PC-9 (cell line): ENCODE measurements around the gene VANGL1. TPM values are rescaled to one million over a fixed set of nuclear protein-coding genes. Genes with fewer than 3 reads are reported as not detected.

Experiments
- BruUV-seq: library from RNA; stranded (reverse); fragments of 400-500 nt; replicated peaks from 2 replicates; lab custom pipeline; 2021; lab: Mats Ljungman, UMichigan
- CTCF ChIA-PET: fragments of 300-600 bp; sonication (Branson Sonifier 250); formaldehyde crosslinking; loops from one replicate; lab custom pipeline; 2022; ENCODE audit warnings: antibody characterized with exemption; lab: Charles Lee
- POLR2A ChIA-PET: fragments of 300-600 bp; sonication (Branson Sonifier 250); formaldehyde crosslinking; loops from one replicate; lab custom pipeline; 2022; ENCODE audit warnings: antibody characterized with exemption; ENCODE audit not compliant: unreplicated experiment; lab: Charles Lee
- DNase-seq, 2 experiments: peaks; one replicate each; pipeline versions ENCODE4 v3.0.0 to v3.0.0-alpha.2; 2015 to 2022; ENCODE audit warnings: mixed read lengths in 1 of 2
- H2AFZ ChIP-seq: fragments of 200-600 bp; sonication (generic); 2 replicates; pipeline ENCODE4 v1.8.1; 2017; ENCODE audit warnings: antibody characterized with exemption
- H3F3A ChIP-seq: fragments of 200-600 bp; sonication (generic); 2 replicates; pipeline ENCODE4 v1.8.1; 2017; ENCODE audit warnings: antibody characterized with exemption, mild to moderate bottlenecking, low read depth; ENCODE audit not compliant: insufficient read depth
- H3K27ac ChIP-seq: fragments of 200-600 bp; sonication (generic); 2 replicates; pipeline ENCODE4 v1.6.1; 2016; ENCODE audit warnings: mixed run types
- H3K27me3 ChIP-seq: fragments of 200-600 bp; sonication (generic); 2 replicates; pipeline ENCODE4 v1.6.1; 2016; ENCODE audit warnings: low read depth, mixed run types; ENCODE audit not compliant: insufficient read depth
- H3K36me3 ChIP-seq: fragments of 200-600 bp; sonication (generic); 2 replicates; pipeline ENCODE4 v1.6.1; 2016; ENCODE audit warnings: low read depth, mixed run types
- H3K4me1 ChIP-seq: fragments of 200-600 bp; sonication (generic); replicated peaks from 2 replicates; pipeline ENCODE4 v1.6.1; 2016; ENCODE audit warnings: mixed run types; ENCODE audit not compliant: insufficient read depth
- H3K4me2 ChIP-seq: fragments of 200-600 bp; sonication (generic); 2 replicates; pipeline ENCODE4 v1.6.1; 2017; ENCODE audit warnings: mixed run types
- H3K4me3 ChIP-seq: fragments of 200-600 bp; sonication (generic); 2 replicates; pipeline ENCODE4 v1.6.1; 2016; ENCODE audit warnings: mixed run types
- H3K79me2 ChIP-seq: fragments of 200-600 bp; sonication (generic); 2 replicates; pipeline ENCODE4 v1.6.1; 2017; ENCODE audit warnings: low read depth, mixed run types
- H3K9me2 ChIP-seq: fragments of 200-600 bp; sonication (generic); 2 replicates; pipeline ENCODE4 v1.8.1; 2017; ENCODE audit warnings: mild to moderate bottlenecking; ENCODE audit not compliant: insufficient read depth
- H3K9me3 ChIP-seq: fragments of 200-600 bp; sonication (generic); 2 replicates; pipeline ENCODE4 v1.8.1; 2016; ENCODE audit warnings: low read depth; ENCODE audit not compliant: insufficient read depth
- H4K20me1 ChIP-seq: fragments of 200-600 bp; sonication (generic); 2 replicates; pipeline ENCODE4 v1.8.1; 2017; ENCODE audit not compliant: insufficient read depth
- EZH2 ChIP-seq: fragments of 200-600 bp; sonication (generic); IDR thresholded peaks from 2 replicates; pipeline ENCODE4 v1.8.0; 2017; ENCODE audit warnings: antibody characterized with exemption, low read depth
- intact Hi-C: fragments of 100-400 bp; cut with micrococcal nuclease; formaldehyde crosslinking; loops from one replicate; pipeline ENCODE4 v1.10.0; 2022; ENCODE audit not compliant: unreplicated experiment
- total RNA-seq: library from RNA; stranded (reverse); gene quantifications from 2 replicates; pipeline ENCODE4 v1.2.3, GENCODE V29; 2021
- TF ChIP-seq, protein P1 (sequence below): fragments of 200-600 bp; sonication (generic); conservative IDR thresholded peaks from 2 replicates; pipeline ENCODE4 v1.6.1; 2017; ENCODE audit warnings: mixed run types, antibody characterized with exemption, mild to moderate bottlenecking, moderate library complexity

VANGL1 gene
- total RNA-seq, 1 experiment from 2014 or later, result 43.0 TPM

DNA sequence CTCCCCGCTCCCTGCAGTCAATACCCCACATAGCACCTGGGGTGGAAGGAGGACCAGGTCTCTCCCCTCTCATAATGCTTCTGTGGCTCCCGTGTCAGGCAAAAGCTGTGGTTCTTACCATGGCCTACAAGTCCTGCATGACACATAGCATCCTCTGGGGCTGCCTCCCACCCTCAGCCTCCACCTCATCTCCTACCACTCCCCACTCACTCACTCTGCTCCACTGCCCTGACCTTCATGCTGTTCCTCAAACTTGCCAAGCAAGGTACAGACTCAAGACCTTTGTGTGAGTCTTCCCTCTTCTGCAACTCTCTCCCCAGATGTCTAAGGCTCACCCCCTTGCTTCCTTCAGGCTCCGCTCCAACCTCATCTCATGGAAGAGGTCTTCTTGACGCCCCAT lies 28.0 kb upstream of the VANGL1 start:
- no TSS peak for BruUV-seq
- no peak overlapping the region for H3K4me3 ChIP-seq
- no peaks in the 10 kb centered on the region for H3K36me3 ChIP-seq
- H3K79me2 ChIP-seq, result no peaks in the 10 kb centered on the region
- H2AFZ ChIP-seq, result no peak overlapping the region
- no peaks in the 10 kb centered on the region; the same call in 1 of the 2 replicates for H3F3A ChIP-seq
- peak in 1 of 2 experiments; percentile 19 for DNase-seq
- POLR2A ChIA-PET, result no interaction called here
- no peaks in the 10 kb centered on the region for H3K9me3 ChIP-seq
- no peaks in the 10 kb centered on the region for H4K20me1 ChIP-seq
- CTCF ChIA-PET, result no interaction called here
- intact Hi-C loops, result no loop called here
- H3K27me3 ChIP-seq, result no peaks in the 10 kb centered on the region
- no peak overlapping the region for H3K27ac ChIP-seq
- TF ChIP-seq, protein P1, sequence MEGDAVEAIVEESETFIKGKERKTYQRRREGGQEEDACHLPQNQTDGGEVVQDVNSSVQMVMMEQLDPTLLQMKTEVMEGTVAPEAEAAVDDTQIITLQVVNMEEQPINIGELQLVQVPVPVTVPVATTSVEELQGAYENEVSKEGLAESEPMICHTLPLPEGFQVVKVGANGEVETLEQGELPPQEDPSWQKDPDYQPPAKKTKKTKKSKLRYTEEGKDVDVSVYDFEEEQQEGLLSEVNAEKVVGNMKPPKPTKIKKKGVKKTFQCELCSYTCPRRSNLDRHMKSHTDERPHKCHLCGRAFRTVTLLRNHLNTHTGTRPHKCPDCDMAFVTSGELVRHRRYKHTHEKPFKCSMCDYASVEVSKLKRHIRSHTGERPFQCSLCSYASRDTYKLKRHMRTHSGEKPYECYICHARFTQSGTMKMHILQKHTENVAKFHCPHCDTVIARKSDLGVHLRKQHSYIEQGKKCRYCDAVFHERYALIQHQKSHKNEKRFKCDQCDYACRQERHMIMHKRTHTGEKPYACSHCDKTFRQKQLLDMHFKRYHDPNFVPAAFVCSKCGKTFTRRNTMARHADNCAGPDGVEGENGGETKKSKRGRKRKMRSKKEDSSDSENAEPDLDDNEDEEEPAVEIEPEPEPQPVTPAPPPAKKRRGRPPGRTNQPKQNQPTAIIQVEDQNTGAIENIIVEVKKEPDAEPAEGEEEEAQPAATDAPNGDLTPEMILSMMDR, result no peak
- no peak for TF ChIP-seq EZH2
- H3K4me2 ChIP-seq, result no peak overlapping the region
- H3K9me2 ChIP-seq, result no peaks in the 10 kb centered on the region
- H3K4me1 ChIP-seq, result peaks cover 8% of the 10 kb centered on the region

DNA sequence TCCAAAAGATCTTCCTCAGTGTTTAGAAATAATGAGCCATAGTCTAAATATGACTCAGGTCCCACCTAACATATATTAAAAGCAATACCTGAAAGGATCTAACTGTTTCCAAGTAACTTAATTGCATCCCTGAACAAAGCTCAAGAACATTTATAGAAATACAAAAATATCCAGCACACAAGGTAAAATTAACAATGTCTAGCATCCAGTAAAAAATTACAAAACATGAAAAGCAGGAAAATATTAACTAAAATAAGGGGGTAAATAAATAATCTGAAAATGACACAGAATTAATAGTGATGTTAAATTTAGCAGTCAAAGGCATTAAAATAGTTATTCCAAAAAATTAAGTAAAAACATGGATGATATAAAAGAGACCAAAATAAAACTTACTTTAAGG lies 21.3 kb upstream of the VANGL1 start:
- H2AFZ ChIP-seq, result no peak overlapping the region
- no peaks in the 10 kb centered on the region for H3K36me3 ChIP-seq
- no peaks in the 10 kb centered on the region for H3K4me1 ChIP-seq
- no peak for TF ChIP-seq EZH2
- TF ChIP-seq, protein P1, result no peak
- H3K4me2 ChIP-seq, result no peak overlapping the region
- ChIA-PET POLR2A (no interaction called here), CTCF (no interaction called here)
- DNase-seq, result peak in 1 of 2 experiments; percentile 30
- no peak overlapping the region for H3K27ac ChIP-seq
- H3F3A ChIP-seq, result no peaks in the 10 kb centered on the region
- intact Hi-C loops, result no loop called here
- no peaks in the 10 kb centered on the region for H3K9me2 ChIP-seq
- no peaks in the 10 kb centered on the region for H4K20me1 ChIP-seq
- peaks cover 13% of the 10 kb centered on the region for H3K9me3 ChIP-seq
- no TSS peak for BruUV-seq
- no peaks in the 10 kb centered on the region for H3K27me3 ChIP-seq
- H3K79me2 ChIP-seq, result no peaks in the 10 kb centered on the region
- no peak overlapping the region for H3K4me3 ChIP-seq

DNA sequence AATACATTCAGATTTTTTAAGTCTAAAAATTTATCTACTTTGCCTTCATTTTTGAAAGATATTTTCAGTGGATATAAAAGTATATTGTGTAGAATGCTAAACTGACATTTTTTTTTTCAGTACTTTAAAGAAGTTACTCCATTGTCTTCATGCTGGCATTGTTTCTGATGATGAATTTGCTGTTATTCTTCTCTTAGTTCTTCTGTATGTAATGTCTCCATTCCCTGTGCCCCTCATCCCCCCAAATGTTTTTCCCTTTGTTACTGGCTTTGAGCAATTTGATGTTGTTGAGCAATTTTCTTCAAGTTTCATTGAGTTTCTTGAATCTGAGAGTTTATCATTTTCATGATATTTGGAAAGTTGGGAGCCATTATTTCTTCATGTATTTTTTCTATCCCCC lies 20.8 kb upstream of the VANGL1 start:
- Histone ChIP-seq H3K79me2 (no peaks in the 10 kb centered on the region), H3K4me1 (no peaks in the 10 kb centered on the region), H3K4me2 (no peak overlapping the region), H3K4me3 (no peak overlapping the region), H2AFZ (no peak overlapping the region), H3K9me3 (peaks cover 13% of the 10 kb centered on the region), H4K20me1 (no peaks in the 10 kb centered on the region), H3K27ac (no peak overlapping the region), H3F3A (no peaks in the 10 kb centered on the region), H3K9me2 (no peaks in the 10 kb centered on the region), H3K36me3 (no peaks in the 10 kb centered on the region), H3K27me3 (no peaks in the 10 kb centered on the region)
- ChIA-PET POLR2A (no interaction called here), CTCF (no interaction called here)
- intact Hi-C loops, result no loop called here
- no peak for TF ChIP-seq EZH2
- TF ChIP-seq, protein P1, result no peak
- no TSS peak for BruUV-seq
- peak in 1 of 2 experiments; percentile 20 for DNase-seq
